Cardiac muscle cell (in vitro differentiated cells and primary cell): ENCODE measurements around the gene SOCS1. TPM values are rescaled to one million over a fixed set of nuclear protein-coding genes. Genes with fewer than 3 reads are reported as not detected.
A peak's percentile ranks its signal among the peaks of the same experiment; 100 is the strongest.

Experiments
- DNase-seq, 2 donors: peaks; one replicate each; pipeline versions ENCODE4 v3.0.0 to v3.0.0-alpha.2; 2010 to 2017; ENCODE audit warnings: low read depth in 1 of 2, low spot score in 1 of 2
- H3K27ac ChIP-seq: fragments of 200-600 bp; sonication (generic); 2 replicates; pipeline ENCODE4 v1.5.1; 2016
- H3K27me3 ChIP-seq: fragments of 200-600 bp; sonication (generic); 2 replicates; pipeline ENCODE4 v1.6.0; 2016; ENCODE audit warnings: control low read depth
- H3K36me3 ChIP-seq: fragments of 200-600 bp; sonication (generic); 2 replicates; pipeline ENCODE4 v1.5.1; 2016; ENCODE audit warnings: control low read depth
- H3K4me1 ChIP-seq: fragments of 200-600 bp; sonication (generic); 2 replicates; pipeline ENCODE4 v1.8.1; 2017; ENCODE audit warnings: low read depth, mild to moderate bottlenecking, mixed run types
- H3K4me3 ChIP-seq: fragments of 200-600 bp; sonication (generic); 2 replicates; pipeline ENCODE4 v1.5.1; 2016; ENCODE audit warnings: mild to moderate bottlenecking
- H3K9me3 ChIP-seq: fragments of 200-600 bp; sonication (generic); 2 replicates; pipeline ENCODE4 v1.5.1; 2017; ENCODE audit warnings: low read depth, mild to moderate bottlenecking, control low read depth
- CTCF ChIP-seq: IDR thresholded peaks from 2 replicates; pipeline ENCODE4 v1.5.1; 2012; ENCODE audit warnings: low read depth, mild to moderate bottlenecking, low read length
- polyA plus RNA-seq: library from polyadenylated mRNA; unstranded; fragments of >200 nt; fragmentation: Nextera tagmentation; extraction: Ambion mirVana; gene quantifications from 2 replicates; pipeline ENCODE4 v1.2.1, GENCODE V29; 2016
- total RNA-seq: library from RNA; depleted of rRNA; stranded (reverse); fragments of >200 nt; gene quantifications from 2 replicates; pipeline ENCODE4 v1.2.3, GENCODE V29; 2016

Gene SOCS1
- total and polyA plus RNA-seq, 2 experiments from 2014 or later: 3.6 to 11.0 TPM

GRCh38 chr16:11245988-11246387 lies 10.0 kb downstream of the SOCS1 start:
- no peak overlapping the region for H3K4me3 ChIP-seq
- H3K27ac ChIP-seq: no peak overlapping the region
- no peaks in the 10 kb centered on the region for H3K36me3 ChIP-seq
- DNase-seq: no peak
- peaks cover 2% of the 10 kb centered on the region for H3K4me1 ChIP-seq
- H3K27me3 ChIP-seq: no peaks in the 10 kb centered on the region
- no peak for TF ChIP-seq CTCF
- no peaks in the 10 kb centered on the region for H3K9me3 ChIP-seq

DNA sequence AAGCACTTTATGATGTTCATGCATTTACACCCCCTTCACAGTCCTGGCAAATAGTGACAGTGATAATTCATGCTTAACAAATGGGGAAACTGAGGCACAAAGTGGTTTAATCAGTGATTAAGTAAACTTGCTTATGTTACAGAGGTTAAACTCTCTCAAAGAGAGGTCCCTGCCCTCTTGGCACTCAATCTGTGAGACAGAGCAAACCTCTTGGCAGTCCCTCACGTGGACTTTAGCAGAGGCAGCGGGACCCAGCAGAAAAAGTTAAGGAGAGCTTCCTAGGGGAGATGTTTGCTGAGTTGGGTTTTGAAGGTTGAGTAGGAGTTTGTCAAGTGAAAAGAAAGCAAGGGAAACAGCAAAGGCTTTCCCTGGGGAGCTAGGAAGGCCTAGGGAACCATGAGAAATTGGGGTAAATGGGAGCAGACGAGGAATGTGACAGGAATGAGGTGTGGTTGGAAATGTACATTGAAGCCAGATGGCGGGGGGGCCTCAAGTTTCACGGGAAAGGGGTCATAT lies 10.7 kb downstream of the SOCS1 start:
- H3K36me3 ChIP-seq: no peaks in the 10 kb centered on the region
- H3K27me3 ChIP-seq: no peaks in the 10 kb centered on the region
- TF ChIP-seq CTCF: no peak
- no peak for DNase-seq
- H3K4me1 ChIP-seq: peaks cover 2% of the 10 kb centered on the region
- H3K4me3 ChIP-seq: no peak overlapping the region
- H3K9me3 ChIP-seq: no peaks in the 10 kb centered on the region
- H3K27ac ChIP-seq: no peak overlapping the region

DNA sequence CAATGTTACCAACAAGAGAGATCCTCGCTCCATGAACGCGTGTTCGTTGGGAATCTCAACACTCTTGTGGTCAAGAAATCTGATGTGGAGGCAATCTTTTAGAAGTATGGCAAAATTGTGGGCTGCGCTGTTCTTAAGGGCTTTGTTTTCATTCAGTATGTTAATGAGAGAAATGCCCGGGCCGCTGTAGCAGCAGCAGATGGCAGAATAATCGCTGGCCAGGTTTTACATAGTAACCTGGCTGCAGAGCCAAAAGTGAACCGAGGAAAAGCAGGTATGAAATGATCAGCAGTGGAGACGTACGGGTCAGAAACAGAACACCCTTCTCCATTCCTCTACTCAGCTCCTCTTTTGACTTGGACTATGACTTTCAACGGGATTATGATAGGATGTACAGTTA lies 13.3 kb downstream of the SOCS1 start:
- no peaks in the 10 kb centered on the region for H3K9me3 ChIP-seq
- H3K27ac ChIP-seq: no peak overlapping the region
- H3K36me3 ChIP-seq: no peaks in the 10 kb centered on the region
- H3K4me1 ChIP-seq: peaks cover 2% of the 10 kb centered on the region
- no peak for DNase-seq
- H3K4me3 ChIP-seq: no peak overlapping the region
- no peak for TF ChIP-seq CTCF
- no peaks in the 10 kb centered on the region for H3K27me3 ChIP-seq

DNA sequence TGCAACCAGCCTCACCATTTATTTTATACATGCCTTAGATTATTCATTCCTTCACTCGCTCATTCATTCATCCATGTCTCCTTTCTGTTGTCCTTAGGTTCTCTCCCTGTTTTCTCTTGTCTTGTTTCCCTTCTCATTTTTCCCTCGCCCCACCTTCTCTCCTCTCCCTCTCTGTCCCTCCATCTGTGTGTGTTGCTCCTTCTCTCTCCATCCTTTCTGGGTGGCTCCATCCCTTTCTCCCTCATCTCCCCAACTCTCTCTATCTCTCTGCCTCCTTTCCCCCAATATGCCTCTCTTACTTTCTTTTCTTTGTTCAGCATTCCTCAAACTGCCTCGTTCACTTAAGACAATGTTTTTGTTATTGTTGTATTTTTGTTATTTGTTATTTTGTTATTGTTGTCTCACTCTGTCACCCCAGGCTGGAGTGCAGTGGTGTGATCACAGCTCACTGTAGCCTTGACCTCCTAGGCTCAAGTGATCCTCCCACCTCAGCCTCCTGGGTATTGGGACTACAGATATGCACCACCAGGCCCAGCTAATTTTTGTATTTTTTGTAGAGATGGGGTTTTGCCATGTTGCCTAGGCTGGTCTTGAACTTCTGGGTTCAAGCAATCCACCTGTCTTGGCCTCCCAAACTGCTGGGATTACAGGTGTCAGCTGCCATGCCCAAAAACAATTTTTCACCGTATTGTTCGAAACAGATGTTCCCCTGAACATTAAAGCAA lies 14.4 kb downstream of the SOCS1 start:
- Histone ChIP-seq H3K4me1 (peaks cover 2% of the 10 kb centered on the region), H3K9me3 (no peaks in the 10 kb centered on the region), H3K36me3 (no peaks in the 10 kb centered on the region), H3K27me3 (no peaks in the 10 kb centered on the region), H3K27ac (no peak overlapping the region), H3K4me3 (no peak overlapping the region)
- no peak for TF ChIP-seq CTCF
- DNase-seq: no peak

GRCh38 chr16:11240636-11241473 lies 15.1 kb downstream of the SOCS1 start:
- Histone ChIP-seq H3K27ac (no peak overlapping the region), H3K27me3 (no peaks in the 10 kb centered on the region), H3K36me3 (no peaks in the 10 kb centered on the region), H3K4me1 (peaks cover 2% of the 10 kb centered on the region), H3K9me3 (no peaks in the 10 kb centered on the region), H3K4me3 (no peak overlapping the region)
- TF ChIP-seq CTCF: no peak
- DNase-seq: peak in 1 of 2 donors; percentile 46
